ENCODE measurements around the gene ATG2A. TPM values are rescaled to one million over a fixed set of nuclear protein-coding genes. Genes with fewer than 3 reads are reported as not detected.

Gene ATG2A
- total and polyA plus RNA-seq, 10 of the 15 experiments (the other 5 are each of a cell fraction or from before 2014, with no cell fraction given): 0.08 to 19.0 (median 4.6) TPM

GRCh38 chr11:64865286-64866172 is 51.5 kb downstream of the ATG2A start (continued):
- TF ChIP-seq ETV6 (conservative IDR thresholded peaks at IDR 0.05 in 1 of 2, IDR thresholded peaks at IDR 0.05 in 1 of 2; ENCODE audit: borderline replicate concordance in 1 of 2, low read depth in 1 of 2): peak in 1 of 2 experiments; percentile 28; a peak in 2 of 4 replicates
- no peak for TF ChIP-seq BCLAF1 (IDR thresholded peaks at IDR 0.05)
- no peak for TF ChIP-seq USF1 (IDR thresholded peaks at IDR 0.05; ENCODE audit: borderline replicate concordance, extremely low read length, insufficient read depth, low read depth, low read length)
- no peak; the same call in 1 of the 2 replicates for TF ChIP-seq TCF12 (IDR thresholded peaks at IDR 0.05; ENCODE audit: low read depth, low read length)
